BLaER1 treated with 17β-estradiol and CSF1 and Interleukin-3, amounts not matched to agents 10 nM and 100 nM (cell line): ENCODE measurements around the gene HES6.
A peak's percentile ranks its signal among the peaks of the same experiment; 100 is the strongest.

ENCODE experiments used
- H3K27ac ChIP-seq, 11 experiments: shearing (Covaris generic); formaldehyde crosslinking; 2 replicates each; pipeline ENCODE4 v1.8.1; 2022
- H3K27me3 ChIP-seq, 11 experiments: shearing (Covaris generic); formaldehyde crosslinking; 2 replicates each; pipeline ENCODE4 v1.8.1; 2022
- H3K36me3 ChIP-seq, 11 experiments: shearing (Covaris generic); formaldehyde crosslinking; 2 replicates each; pipeline ENCODE4 v1.8.1; 2022
- H3K4me1 ChIP-seq, 10 experiments: shearing (Covaris generic); formaldehyde crosslinking; 2 replicates each; pipeline ENCODE4 v1.8.1; 2022
- H3K4me2 ChIP-seq, 11 experiments: shearing (Covaris generic); formaldehyde crosslinking; 2 replicates each; pipeline ENCODE4 v1.8.1; 2022
- H3K4me3 ChIP-seq, 10 experiments: shearing (Covaris generic); formaldehyde crosslinking; 2 replicates each; pipeline ENCODE4 v1.8.1; 2022
- H3K9ac ChIP-seq, 11 experiments: shearing (Covaris generic); formaldehyde crosslinking; 2 replicates each; pipeline ENCODE4 v1.8.1; 2022
- H3K9me3 ChIP-seq, 11 experiments: shearing (Covaris generic); formaldehyde crosslinking; replicated peaks in 1 of 11; 2 replicates each; pipeline ENCODE4 v1.8.1; 2022
- H4K20me1 ChIP-seq, 11 experiments: shearing (Covaris generic); formaldehyde crosslinking; 2 replicates each; pipeline ENCODE4 v1.8.1; 2022
- Cebpa-rat ChIP-seq, 11 experiments: shearing (Covaris generic); IDR thresholded peaks; 2 replicates each; pipeline ENCODE4 v1.8.1; 2022

The HES6 gene

GRCh38 chr2:238238766-238239542, 884 bp downstream of the HES6 start:
- Histone ChIP-seq H3K4me1 (peaks cover 56 to 86% (median 81%) of the 10 kb centered on the region in 10 experiments), H3K9ac (peak overlapping the region; percentile 36 to 95 (median 82); a peak in 21 of 22 replicates), H3K4me2 (peak overlapping the region; percentile 87 to 98 (median 95)), H3K36me3 (0 out of 22 replicates have a peak, but pooled peaks cover 0 to 5% (median 0%) of the 10 kb centered on the region in 11 experiments), H4K20me1 (peaks cover 0 to 31% (median 17%) of the 10 kb centered on the region in 11 experiments; a peak in 15 of 22 replicates), H3K4me3 (peak overlapping the region; percentile 72 to 87 (median 78)), H3K27ac (peak overlapping the region in 7 of 11 experiments; percentile 39 to 90 (median 86); a peak in 14 of 22 replicates), H3K9me3 (peaks cover 0 to 3% (median 0%) of the 10 kb centered on the region in 11 experiments; a peak in 2 of 22 replicates), H3K27me3 (peaks cover 0 to 42% (median 6%) of the 10 kb centered on the region in 11 experiments; a peak in 11 of 22 replicates)
- TF ChIP-seq Cebpa-rat (IDR thresholded peaks at IDR 0.05): no peak

- H3K27me3 ChIP-seq: peaks cover 0 to 42% (median 6%) of the 10 kb centered on the region in 11 experiments; a peak in 11 of 22 replicates
- H3K4me2 ChIP-seq: peak overlapping the region; percentile 87 to 98 (median 95)
- peak overlapping the region in 4 of 11 experiments; percentile 88 to 95 (median 90); a peak in 7 of 22 replicates for H3K9ac ChIP-seq
- no peak for TF ChIP-seq Cebpa-rat (IDR thresholded peaks at IDR 0.05)
- peaks cover 56 to 80% (median 75%) of the 10 kb centered on the region in 10 experiments for H3K4me1 ChIP-seq
- peaks cover 0 to 31% (median 17%) of the 10 kb centered on the region in 11 experiments; a peak in 15 of 22 replicates for H4K20me1 ChIP-seq
- 0 out of 22 replicates have a peak, but pooled peaks cover 0 to 2% (median 0%) of the 10 kb centered on the region in 11 experiments for H3K36me3 ChIP-seq
- peak overlapping the region in 5 of 11 experiments; percentile 75 to 90 (median 88); a peak in 8 of 22 replicates for H3K27ac ChIP-seq
- H3K9me3 ChIP-seq: peaks cover 0 to 3% (median 0%) of the 10 kb centered on the region in 11 experiments; a peak in 3 of 22 replicates
- H3K4me3 ChIP-seq: peak overlapping the region in 6 of 10 experiments; percentile 76 to 87 (median 78); a peak in 11 of 20 replicates
These were observed 1.5 kb downstream of the HES6 start for GRCh38 chr2:238238311-238238765.

- peak overlapping the region; percentile 40 to 98 (median 94) for H3K4me2 ChIP-seq
- no peak for TF ChIP-seq Cebpa-rat (IDR thresholded peaks at IDR 0.05)
- H3K9me3 ChIP-seq: peaks cover 0 to 5% (median 1%) of the 10 kb centered on the region in 11 experiments; a peak in 7 of 22 replicates
These were observed 2.3 kb downstream of the HES6 start for GRCh38 chr2:238237431-238238135.

GRCh38 chr2:238236571-238236970, 3.3 kb downstream of the HES6 start:
- Histone ChIP-seq H3K4me1 (peaks cover 46 to 70% (median 63%) of the 10 kb centered on the region in 10 experiments), H3K36me3 (no peaks in the 10 kb centered on the region), H3K27me3 (peaks cover 0 to 35% (median 6%) of the 10 kb centered on the region in 11 experiments; a peak in 11 of 22 replicates), H3K4me3 (no peak overlapping the region), H3K9ac (no peak overlapping the region), H3K9me3 (peaks cover 0 to 9% (median 2%) of the 10 kb centered on the region in 11 experiments; a peak in 7 of 22 replicates), H3K27ac (no peak overlapping the region), H4K20me1 (peaks cover 0 to 31% (median 17%) of the 10 kb centered on the region in 11 experiments; a peak in 15 of 22 replicates), H3K4me2 (peak overlapping the region in 8 of 11 experiments; percentile 87 to 98 (median 97); a peak in 13 of 22 replicates)
- no peak for TF ChIP-seq Cebpa-rat (IDR thresholded peaks at IDR 0.05)

More at GRCh38 chr2:238237431-238238135, 2.3 kb downstream of the HES6 start:
- Histone ChIP-seq H4K20me1 (peaks cover 0 to 31% (median 17%) of the 10 kb centered on the region in 11 experiments; a peak in 15 of 22 replicates), H3K4me3 (no peak overlapping the region; a peak in 2 of 20 replicates), H3K27me3 (peaks cover 0 to 42% (median 6%) of the 10 kb centered on the region in 11 experiments; a peak in 11 of 22 replicates), H3K4me1 (peaks cover 53 to 72% (median 68%) of the 10 kb centered on the region in 10 experiments), H3K27ac (no peak overlapping the region), H3K9ac (no peak overlapping the region), H3K36me3 (no peaks in the 10 kb centered on the region)

- Histone ChIP-seq H3K4me3 (no peak overlapping the region), H3K4me1 (peaks cover 44 to 70% (median 62%) of the 10 kb centered on the region in 10 experiments), H3K27ac (no peak overlapping the region), H3K9ac (no peak overlapping the region), H3K36me3 (no peaks in the 10 kb centered on the region), H3K27me3 (peaks cover 0 to 28% (median 1%) of the 10 kb centered on the region in 11 experiments; a peak in 11 of 22 replicates), H3K4me2 (peak overlapping the region in 10 of 11 experiments; percentile 64 to 98 (median 88); a peak in 19 of 22 replicates), H4K20me1 (peaks cover 0 to 31% (median 13%) of the 10 kb centered on the region in 11 experiments; a peak in 15 of 22 replicates), H3K9me3 (peaks cover 0 to 9% (median 2%) of the 10 kb centered on the region in 11 experiments; a peak in 7 of 22 replicates)
- TF ChIP-seq Cebpa-rat (IDR thresholded peaks at IDR 0.05): no peak
These were observed 4.0 kb downstream of the HES6 start for GRCh38 chr2:238235856-238236255.

- no peak overlapping the region for H3K4me3 ChIP-seq
- TF ChIP-seq Cebpa-rat (IDR thresholded peaks at IDR 0.05): no peak
- no peak overlapping the region for H3K9ac ChIP-seq
- peaks cover 45 to 71% (median 65%) of the 10 kb centered on the region in 10 experiments for H3K4me1 ChIP-seq
- peaks cover 0 to 31% (median 12%) of the 10 kb centered on the region in 11 experiments; a peak in 14 of 22 replicates for H4K20me1 ChIP-seq
- H3K36me3 ChIP-seq: no peaks in the 10 kb centered on the region
- peak overlapping the region; percentile 14 to 98 (median 86); a peak in 20 of 22 replicates for H3K4me2 ChIP-seq
- no peak overlapping the region for H3K27ac ChIP-seq
- H3K27me3 ChIP-seq: peaks cover 0 to 23% (median 0%) of the 10 kb centered on the region in 11 experiments; a peak in 9 of 22 replicates
- peaks cover 0 to 9% (median 2%) of the 10 kb centered on the region in 11 experiments; a peak in 7 of 22 replicates for H3K9me3 ChIP-seq
These were observed 4.5 kb downstream of the HES6 start for GRCh38 chr2:238235331-238235732.

- H3K4me2 ChIP-seq: no peak overlapping the region
- H3K27me3 ChIP-seq: peaks cover 0 to 12% (median 0%) of the 10 kb centered on the region in 11 experiments; a peak in 6 of 22 replicates
- H3K4me1 ChIP-seq: peaks cover 37 to 66% (median 58%) of the 10 kb centered on the region in 10 experiments
These were observed 6.2 kb downstream of the HES6 start for GRCh38 chr2:238233625-238234024.

More at GRCh38 chr2:238233625-238234024, 6.2 kb downstream of the HES6 start:
- Histone ChIP-seq H3K4me3 (no peak overlapping the region), H3K36me3 (peaks cover 0 to 11% (median 0%) of the 10 kb centered on the region in 11 experiments; a peak in 2 of 22 replicates), H3K9ac (no peak overlapping the region), H4K20me1 (peaks cover 0 to 23% (median 10%) of the 10 kb centered on the region in 11 experiments; a peak in 14 of 22 replicates), H3K9me3 (peaks cover 0 to 9% (median 2%) of the 10 kb centered on the region in 11 experiments; a peak in 7 of 22 replicates), H3K27ac (no peak overlapping the region)
- TF ChIP-seq Cebpa-rat (IDR thresholded peaks at IDR 0.05): no peak
